NOMO-1 treated with dmso at 0.1 percent for 144 hours (cell line): ENCODE results near the gene MGAT4A.
"Not testable (repeated sequence)": the region's sequence is repeated elsewhere in the genome, so short reads cannot be mapped to it uniquely, and the experiment has no call there.

Experiments
- DNase-seq: peaks from one replicate; lab custom pipeline; 2025; ENCODE audit not compliant: unreplicated experiment; lab: John Stamatoyannopoulos, UW

The MGAT4A gene

DNA sequence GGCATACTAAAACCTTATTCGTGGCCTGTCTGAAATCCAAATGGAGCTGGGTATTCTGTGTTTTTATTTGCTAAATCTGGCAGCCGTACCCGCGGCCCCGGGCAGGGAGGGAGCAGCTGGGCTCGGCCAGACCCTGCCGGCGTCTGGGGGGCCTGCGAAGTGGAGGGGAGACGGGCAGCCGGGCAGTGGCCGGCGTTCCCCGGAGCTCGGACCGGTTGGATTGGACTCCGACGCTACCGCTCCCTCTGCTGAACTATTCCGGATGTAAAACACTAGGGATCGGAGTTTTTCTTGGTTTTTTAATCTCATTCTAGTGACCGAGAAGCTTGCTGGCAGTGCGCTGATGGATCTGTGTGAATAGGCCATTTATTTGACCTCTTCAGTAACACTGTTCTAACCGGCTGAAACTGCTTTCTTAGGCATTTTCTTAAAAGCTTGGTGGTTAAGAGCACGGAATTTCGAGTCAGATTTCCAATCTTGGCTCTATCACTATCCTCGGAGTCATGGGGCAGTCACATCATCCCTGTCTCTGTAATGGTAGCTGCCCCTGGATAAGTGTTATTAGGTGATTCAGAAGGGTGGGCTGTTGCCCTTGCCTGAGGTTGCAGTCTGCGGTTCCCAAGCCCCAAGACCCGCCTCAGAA, 121.8 kb downstream of the MGAT4A start:
- no peak for DNase-seq

DNA sequence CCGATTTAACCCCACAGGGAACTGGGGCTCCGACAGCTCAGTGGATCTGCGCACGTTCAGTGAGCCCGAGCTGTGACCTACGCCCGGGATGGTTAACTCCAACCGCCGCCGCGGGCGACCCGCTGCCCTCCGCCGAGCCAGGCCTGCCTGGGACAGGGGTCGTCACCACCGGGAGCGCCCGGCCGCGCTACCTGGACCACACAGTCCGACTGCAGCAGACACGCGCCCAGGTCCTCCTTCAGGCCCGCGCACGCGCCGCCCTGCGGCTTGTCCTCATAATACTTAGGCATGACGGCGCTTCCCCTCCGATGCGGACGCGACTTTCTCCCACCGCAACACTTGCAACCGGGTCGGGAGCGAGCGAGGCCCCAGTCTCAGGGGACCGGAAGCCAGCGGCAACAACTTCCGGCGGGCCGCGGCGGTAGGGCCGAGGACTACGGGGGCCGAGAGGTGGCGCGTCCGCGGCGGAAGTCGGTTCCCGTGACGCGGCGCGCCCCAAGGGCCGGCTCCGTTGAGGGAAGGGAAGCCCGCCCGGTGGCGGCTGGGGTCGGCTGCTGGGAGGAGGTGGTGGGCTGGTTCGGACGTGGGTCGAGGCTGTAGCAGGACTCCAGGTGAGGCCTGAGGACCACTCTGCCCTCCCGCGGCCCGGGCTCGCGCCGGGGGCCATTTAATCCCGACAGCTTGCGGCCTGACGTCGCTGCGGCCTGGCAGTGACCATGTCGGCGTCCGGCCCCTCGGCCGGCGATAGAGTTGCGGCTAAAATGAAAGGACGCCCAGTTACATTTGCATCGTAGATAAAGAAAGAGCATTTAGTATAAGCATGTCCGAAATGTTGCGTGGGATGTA, 122.6 kb downstream of the MGAT4A start, which contains the start of the genes COA5 and UNC50:
Gene COA5 (minus strand): TSS at position 397 of the 846 bp plus-strand sequence. CDS start 107 bp downstream, at position 290.
Gene UNC50 (plus strand): TSS at position 474 of the 846 bp plus-strand sequence. CDS start 1,171 bp downstream, outside the sequence.
- DNase-seq = peak; percentile 92

DNA sequence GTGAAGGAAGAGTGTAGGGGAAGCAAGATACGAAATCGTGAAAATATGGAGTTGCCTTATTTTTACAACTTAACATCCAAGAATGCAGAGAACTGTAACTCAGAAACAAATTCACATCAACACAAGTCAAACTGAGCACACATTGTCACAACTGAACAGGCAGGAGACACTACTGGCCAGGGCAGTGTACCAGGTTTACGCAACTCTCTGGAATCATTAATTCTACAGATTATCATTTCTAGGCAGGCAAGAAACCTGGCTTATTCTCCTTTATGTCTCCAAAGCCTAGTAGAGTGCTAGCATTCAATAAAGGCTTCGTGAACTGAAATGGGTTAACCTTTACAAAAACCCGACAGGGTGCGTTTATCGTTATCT, 123.2 kb downstream of the MGAT4A start:
- no peak for DNase-seq

DNA sequence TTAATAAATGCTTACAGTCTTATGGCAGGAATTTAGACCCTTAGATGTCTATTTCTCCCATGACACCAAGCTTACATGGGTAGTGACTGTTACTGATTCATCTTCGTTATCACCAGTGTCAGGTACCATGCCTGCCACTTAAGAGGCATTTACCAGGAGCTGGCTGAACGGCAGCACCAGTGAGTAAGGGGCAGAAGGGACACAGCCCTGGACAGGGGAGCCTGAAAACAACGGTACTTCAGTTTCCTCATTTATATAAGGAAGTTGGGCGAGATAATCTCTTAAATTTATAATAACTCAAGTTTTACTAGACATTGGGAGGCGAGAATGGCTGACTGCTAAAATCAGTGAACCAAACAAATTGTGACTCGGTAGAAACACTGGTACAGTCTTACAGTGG, 123.8 kb downstream of the MGAT4A start:
- DNase-seq = peak; percentile 6

DNA sequence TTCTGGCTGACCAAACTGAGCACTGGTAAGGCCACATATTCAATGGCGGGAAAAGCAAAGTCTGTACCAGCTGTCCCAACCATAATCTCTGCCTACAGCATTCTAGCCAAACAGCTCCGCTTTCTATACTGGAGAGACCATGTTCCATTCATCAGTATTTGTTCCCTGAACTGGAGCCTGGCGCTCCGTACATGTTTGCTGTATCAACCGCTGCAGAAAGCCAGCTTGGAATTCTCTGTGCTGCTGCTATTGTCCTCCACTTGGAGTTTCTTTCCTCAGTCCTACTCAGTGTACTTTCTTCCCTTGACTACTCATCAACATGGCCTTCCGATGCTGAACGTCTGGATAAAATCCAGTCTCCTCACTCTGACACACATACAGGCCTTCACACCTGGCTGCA, 124.5 kb downstream of the MGAT4A start:
- no peak for DNase-seq

DNA sequence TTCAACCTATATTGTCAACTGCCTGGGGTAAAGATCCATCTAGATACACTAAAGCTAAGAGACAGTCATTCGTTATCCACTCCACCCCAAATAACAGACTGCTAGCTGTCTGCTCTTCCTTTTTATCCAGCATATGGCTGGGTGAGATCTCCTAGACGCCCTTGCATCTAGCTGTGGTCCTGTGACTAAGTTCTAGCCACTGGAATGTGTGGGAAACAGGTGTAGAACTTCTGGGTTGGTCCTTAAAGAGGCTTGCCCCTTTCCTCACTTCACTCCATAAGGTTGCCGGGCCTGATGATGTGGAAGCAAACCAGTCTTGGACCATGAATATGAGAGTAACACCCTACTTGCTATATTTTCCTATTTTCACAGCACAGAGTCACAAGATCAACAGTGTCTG, 125.9 kb downstream of the MGAT4A start:
- no peak for DNase-seq

DNA sequence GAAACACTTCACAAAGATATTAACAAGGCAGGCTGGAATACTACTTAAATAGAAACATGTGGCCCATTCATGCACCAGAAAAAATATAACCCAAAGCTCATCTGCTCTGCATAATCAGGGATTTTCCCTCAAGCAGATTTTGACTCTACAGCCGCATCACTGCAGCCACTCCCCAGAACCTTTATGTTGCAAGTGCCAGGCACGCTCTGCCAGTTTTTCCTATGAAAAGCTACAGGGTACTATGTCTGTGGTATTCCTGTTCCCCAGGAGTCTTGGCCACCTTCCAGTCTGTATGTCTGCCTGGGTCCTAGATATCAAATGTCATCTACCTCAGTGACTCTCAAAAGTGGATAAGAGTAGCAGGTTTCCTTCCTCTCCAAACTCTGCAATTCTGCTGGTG, 126.4 kb downstream of the MGAT4A start:
- DNase-seq = no peak

DNA sequence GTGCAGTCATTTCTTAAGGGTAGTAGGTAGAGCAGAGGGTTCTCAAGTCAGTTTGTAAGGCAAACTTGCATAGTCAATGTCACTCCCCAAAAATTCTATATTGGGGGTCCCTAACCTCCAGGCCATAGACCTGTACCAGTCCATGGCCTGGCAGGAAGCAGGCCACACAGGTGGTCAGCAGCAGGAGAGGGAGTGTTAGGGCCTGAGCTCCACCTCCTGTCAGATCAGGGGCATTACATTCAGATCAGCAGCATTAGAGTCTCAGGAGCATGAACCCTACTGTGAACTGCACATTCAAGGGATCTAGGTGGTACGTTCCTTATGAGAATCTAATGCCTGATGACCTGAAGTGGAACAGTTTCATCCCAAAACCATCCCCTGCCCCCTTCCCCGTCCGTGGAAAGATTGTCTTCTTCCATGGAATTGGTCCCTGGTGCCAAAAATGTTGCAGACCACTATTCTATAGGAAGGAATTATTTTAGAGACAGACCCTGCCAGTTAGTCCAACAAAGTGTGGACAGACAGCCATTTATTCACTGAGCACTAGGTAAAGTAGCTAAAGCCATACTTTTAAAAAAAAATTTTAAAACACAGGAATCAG, 129.3 kb downstream of the MGAT4A start:
- no peak for DNase-seq

DNA sequence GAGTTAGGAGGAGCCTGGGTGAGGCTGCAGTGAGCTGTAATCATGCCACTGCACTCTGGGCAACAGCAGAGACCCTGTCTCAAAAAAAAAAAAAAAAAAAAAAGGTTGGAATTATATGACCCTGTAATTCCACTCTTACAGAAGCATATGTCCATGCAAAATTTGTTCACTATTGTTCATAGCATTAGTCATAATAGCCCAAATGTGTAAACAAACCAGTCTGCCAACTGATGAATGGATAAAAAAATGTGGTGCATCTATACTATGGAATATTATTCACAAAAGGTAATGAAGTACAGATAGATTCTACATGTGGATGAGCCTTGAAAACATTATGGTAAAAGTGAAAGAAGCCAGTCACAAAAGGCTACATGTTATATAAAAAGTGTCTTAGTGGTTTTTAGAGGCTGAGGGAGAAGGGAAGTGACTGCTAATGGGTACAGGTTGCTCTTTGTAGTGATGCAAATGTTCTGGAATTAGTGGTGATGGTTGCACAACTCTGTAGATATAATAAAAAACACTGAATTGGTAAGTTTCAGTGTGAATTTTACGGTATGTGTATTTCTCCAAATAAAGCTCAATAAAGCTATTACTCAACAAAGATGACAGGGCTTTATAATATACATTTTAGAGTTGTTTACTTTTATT, 132.0 kb downstream of the MGAT4A start:
- DNase-seq = no peak

DNA sequence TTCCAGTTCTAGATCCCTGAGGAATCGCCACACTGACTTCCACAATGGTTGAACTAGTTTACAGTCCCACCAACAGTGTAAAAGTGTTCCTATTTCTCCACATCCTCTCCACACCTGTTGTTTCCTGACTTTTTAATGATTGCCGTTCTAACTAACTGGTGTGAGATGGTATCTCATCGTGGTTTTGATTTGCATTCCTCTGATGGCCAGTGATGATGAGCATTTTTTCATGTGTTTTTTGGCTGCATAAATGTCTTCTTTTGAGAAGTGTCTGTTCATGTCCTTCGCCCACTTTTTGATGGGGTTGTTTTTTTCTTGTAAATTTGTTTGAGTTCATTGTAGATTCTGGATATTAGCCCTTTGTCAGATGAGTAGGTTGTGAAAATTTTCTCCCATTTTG, 136.3 kb downstream of the MGAT4A start:
- not testable (repeated sequence) for DNase-seq

DNA sequence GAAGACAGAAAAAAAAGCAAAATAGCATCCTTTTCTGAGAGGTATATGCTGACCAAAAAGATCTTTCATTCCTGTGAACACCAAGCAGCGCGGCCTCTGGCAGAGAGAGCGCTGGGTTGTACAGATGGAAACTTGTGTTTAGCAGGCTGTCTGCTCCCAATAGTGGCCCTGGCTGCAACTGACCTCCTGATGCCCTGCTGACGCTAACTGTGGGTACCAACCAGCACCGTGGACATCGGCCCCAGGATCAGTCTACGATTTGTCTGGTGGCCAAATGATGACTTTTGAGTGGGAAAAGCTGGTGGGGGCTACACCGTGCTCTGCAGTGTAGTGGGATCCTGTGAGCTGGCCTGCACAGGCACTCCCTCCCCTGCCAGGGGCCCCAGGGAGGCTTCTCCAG, 138.4 kb downstream of the MGAT4A start:
- DNase-seq = no peak

DNA sequence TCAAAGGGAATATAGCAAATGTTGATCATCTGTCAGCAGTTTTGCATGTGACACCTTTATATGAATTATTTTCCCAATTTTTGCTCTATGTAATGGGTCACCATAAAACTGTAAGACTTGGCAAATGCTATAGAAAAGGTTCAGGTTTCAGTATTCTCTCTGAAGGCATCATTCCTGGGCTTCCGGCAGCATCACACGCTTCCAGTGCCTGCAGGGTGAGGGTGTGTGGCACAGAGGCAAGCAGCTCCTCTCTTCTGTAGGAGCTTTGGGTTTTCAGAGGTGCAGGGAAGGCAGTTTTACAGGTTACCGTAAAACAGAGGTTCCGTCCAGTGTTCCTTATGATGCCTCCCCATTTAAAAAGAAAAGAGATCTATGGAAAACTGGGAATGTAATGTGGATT, 141.4 kb downstream of the MGAT4A start:
- no peak for DNase-seq

DNA sequence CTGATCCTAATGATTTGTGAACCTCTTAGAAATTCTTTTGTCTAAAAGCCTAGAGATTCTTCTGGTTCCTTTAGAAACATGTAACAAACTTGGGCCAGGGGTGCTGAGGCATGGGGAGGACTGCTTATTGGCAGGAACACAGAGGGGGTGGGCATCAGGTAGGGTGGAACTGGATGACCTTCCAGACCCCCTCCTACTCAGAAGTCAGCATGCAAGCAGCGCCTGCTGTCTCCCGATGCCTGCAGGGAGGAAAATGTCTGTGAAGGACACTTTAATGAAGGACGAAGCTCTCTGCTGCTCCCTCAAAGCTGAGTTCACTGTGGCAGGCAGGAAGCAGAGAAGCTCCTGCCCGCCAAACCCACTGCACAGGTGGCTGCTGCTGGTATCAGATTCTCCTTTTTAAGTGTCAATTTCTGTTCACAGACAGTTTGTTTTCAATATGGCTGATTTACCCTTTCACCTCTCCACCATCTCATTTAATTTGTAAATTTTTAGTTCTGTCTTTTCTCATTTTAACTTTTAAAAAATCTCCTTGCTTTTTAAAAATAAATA, 142.0 kb downstream of the MGAT4A start:
- no peak for DNase-seq

DNA sequence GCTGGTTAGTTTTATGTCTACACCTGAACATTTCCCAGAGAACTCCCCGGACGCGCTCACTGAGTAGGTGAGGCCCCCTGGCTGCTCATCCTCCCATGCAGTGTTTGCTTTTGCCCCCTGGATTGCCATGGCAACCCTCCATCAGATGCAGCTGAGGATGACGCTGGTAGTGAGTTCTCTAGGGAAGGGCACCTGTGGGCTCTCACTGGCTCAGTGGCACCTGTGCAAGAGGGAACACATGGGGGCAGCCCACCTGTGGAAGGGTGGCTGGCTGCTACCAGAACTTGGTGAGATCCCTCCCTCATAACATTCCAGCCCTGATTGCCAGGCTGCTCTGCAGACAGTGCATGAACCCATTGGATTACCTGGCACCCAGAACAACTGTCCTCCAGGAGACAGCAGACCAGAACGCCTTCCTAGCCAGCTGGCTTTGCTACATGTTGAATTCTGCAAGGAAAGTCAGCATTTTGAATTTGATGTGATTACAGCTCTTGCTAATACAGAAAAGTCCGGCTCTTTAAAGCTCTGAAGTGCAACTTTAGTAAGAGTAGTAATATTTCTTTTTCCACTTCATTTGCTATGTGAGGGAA, 144.3 kb downstream of the MGAT4A start:
- no peak for DNase-seq

DNA sequence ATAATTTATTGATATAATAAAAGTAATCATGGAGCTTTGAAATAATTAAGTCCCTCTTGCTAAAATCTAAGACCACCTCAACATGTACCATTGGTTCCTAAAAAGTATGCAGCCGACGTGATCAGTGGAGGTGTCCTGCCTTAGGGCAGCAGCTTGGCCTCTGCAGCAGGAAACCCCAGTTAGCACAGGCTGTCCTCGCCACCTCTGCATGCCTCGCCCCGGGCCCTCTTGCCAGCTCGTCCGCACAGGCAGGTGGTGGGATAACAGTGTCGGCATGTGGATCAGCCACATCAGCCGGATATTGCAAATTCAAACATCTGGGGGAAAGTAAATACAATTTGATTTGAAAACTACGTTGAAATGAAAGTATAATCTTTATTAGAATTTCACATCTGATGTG, 145.5 kb downstream of the MGAT4A start:
- DNase-seq = no peak

DNA sequence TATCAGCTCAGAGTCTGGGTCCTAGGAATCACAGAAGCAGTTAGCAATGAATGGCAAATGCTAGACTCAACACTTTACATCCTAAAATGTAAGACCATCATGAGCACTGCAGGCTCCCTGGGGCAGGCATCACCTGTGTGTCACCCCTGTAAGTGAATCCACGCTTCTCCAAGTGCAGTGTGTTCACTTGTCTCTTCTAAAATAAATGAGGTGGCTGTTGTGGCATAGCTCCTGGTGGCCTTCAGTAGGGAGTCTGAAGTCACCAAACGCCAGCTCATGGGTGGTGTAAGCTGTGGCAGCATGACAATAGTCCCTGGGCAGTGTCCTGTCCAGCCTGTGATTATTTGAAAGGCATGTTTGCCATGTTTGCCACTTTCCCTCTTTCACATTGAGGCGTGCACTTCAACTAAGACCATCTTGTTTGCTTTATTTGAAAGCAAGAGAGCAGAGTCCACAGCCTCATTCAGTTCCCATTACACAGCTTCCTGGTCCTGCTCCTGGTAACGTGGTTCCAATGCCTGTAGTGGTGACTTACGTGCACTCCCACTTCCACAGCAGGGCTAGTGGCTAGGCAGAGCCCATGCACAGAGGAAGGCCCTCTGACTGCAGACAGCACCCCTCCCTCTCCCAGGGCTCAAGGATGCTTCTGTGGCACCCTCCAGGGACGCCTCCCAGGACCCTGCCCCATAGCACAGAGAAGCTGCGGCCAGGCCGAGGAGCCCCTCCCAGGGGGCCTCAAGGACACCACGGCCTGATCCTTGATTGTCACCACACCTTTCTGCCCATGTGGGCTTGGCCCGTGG, 146.9 kb downstream of the MGAT4A start:
- no peak for DNase-seq

DNA sequence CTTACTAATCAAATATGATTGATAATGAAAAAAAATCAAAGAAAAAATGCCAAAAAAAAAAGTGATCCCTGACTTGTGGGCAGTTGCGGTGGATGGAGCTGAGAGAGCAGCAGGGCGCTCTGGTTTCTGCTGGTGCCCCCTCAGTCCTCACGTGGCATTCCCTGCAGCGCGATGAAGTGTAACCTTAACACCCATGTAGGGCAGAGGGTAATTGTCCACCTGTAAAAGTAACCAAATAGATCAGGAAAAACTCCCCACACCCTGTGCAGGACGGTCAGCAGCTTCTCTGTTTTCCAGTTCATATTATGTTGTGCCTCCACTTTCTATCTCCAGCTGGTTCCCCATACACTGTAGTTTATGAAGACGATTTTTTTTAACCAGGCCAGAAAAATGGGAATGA, 147.7 kb downstream of the MGAT4A start:
- DNase-seq = no peak

DNA sequence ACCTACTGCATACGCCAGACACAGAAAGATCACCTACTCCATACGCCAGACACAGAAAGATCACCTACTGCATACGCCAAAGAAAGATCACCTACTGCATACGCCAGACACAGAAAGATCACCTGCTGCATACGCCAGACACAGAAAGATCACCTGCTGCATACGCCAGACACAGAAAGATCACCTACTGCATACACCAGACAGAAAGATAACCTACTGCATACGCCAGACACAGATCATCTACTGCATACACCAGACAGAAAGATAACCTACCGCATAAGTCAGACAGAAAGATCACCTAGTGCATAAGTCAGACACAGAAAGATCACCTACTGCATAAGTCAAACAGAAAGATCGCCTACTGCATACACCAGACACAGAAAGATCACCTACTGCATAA, 148.4 kb downstream of the MGAT4A start:
- no peak for DNase-seq

DNA sequence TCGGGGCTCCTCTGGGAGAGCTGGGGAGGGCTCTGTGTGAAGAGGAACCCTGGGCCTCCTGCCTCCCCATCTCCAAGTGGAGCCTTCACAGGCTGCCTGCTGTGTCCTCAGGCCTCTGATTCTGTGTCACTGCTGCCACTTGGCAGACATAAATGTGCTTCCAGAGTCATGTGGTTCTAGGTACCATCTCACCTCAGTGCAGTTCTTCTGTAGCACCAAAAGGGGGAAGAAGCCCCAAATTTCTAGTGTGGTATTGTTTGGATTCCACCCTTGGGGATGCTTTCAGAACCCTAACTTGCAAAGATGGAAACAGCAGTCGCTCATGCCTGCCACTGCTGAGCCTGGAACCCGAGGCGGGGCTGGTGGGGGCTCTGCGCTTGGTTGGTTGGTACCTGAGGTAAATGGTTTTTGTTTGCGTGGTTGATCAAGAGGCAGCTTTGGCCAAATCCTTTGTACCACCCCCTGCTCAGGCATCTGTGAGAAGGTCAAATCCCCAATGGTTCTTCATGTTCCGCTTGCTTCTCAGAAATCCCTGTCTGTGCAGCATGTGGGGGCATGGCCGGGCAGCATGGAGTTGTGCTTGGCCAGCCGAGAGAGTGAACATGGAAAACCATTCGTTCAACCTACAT, 150.2 kb downstream of the MGAT4A start:
- DNase-seq = no peak

DNA sequence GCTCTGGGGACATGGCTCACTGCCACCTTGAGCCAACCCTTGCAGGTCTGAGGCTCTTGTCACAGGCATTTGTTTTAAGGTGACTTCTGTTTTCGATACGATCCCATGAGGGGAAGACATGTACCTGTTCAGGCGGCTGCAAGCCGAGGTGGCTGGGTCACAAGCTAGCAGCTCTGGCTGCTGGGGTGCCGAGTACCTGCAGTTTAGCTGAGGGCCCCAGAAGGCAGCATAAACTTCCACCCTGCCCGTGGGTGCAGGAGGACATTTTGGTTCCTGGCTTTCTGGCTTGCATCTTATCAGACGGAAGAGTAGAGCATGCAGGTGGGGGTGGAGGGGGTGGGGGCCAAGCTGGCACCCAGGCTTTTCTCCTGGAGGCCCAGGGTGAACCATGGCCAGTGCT, 151.0 kb downstream of the MGAT4A start:
- DNase-seq = no peak
